CD4-positive, alpha-beta T cell treated with Interleukin-4 for 4 hours (primary cell): ENCODE results near the gene IFITM5.

ENCODE experiments used
- DNase-seq: peaks from one replicate; pipeline ENCODE4 v3.0.0-alpha.2; 2020

The IFITM5 gene

GRCh38 chr11:293852-294661 is 5.3 kb downstream of the IFITM5 start:
- DNase-seq: no peak

GRCh38 chr11:293271-293851 is 6.0 kb downstream of the IFITM5 start:
- DNase-seq: no peak

- no peak for DNase-seq
Observed at GRCh38 chr11:292211-293121, 6.9 kb downstream of the IFITM5 start.

DNA sequence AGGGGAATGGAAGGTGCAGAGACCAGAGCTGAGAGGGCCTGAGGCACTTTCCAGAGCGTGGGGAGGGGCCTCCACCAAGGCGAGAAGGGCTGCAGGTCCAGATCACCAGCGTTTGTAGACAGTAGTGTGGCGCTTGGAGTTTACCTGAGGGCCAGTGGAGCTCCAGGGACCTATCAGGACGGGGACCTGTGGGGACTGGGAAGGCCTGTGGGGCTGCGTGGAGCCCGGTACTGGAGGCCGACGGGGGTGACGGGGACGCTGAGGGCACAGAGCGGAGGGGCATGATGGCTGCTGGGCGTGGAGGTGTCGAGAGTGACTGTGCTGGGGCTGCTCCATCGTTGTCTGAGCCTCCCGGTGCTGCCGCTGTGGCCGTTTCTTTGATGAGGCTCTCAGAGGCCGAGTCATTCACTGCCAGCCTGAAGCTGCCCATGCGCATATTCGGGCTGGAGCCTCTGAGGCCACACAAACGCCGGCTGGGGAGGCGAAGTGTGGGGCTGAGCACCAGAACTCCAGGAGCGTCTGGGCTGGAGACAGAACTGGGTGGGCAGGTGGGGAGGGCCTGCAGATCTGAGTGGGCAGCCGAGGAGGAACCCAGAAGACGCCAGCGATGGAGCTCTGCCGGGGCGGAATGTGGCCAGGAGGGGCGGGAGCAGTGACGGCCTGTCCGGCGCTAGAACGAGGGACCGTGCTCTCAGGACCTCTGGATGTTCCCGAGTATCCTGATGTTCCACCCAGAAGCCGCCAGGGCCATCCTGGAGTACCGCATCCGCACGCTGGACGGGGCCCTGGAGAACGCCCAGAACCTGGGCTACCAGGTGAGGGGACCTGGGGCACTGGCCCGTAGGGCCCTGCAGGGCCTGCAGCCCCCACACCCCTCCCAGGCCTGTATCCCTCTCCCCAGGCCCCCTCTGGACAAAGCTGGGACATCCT is 7.8 kb downstream of the IFITM5 start:
- no peak for DNase-seq

- DNase-seq: no peak
Observed at GRCh38 chr11:290621-291231, 8.6 kb downstream of the IFITM5 start.

DNA sequence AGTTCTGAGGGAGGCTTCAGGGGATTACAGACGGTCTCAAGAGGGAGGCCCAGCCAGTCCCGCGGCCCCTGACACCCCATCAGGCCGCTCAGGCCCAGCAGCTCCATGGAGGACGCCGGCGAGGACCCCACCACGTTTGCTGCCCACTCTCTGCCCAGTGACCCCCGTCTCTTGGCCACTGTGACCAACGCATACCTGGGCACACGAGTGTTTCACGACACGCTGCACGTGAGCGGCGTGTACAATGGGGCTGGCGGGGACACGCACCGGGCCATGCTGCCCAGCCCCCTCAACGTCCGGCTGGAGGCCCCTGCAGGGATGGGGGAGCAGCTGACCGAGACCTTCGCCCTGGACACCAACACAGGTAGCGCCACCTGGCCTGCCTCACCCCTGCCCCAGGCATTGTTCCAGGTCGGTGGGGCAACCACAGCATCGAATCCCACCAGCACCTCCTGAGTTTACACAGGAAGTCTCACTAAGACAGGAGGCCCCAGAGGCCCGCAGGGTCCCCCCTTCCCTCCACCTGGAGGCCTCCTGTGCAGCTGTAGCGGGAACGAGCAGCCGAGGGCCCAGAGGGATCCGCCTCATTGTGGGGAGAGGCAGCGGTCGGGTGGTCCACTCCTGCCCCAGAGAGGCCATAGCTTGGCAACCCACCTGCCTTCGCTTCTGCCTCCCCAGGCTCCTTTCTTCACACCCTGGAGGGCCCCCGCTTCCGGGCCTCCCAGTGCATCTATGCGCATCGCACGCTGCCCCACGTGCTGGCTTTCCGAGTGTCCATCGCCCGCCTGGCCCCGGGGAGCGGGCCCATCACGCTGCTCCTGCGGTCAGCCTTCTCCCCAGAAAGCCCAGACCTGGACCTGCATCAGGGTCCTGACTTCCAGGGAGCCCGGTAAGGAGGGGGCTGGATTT is 9.4 kb downstream of the IFITM5 start:
- DNase-seq: no peak

DNA sequence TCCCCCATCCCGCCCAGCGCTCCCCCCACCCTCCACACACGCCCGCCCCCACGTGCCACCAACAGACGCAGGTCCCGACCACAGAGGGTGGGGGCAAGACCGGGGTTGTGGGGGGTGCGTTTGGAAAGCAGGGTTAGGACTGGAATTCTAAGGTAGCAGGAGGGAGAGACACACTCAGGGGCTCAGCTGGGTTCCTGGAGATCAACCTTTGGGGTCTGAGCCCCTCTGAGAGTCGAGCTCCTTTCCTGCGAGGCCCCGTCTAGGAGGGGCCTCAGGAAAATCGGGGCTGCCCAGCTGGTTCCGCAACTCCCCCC is 10.0 kb downstream of the IFITM5 start:
- DNase-seq: no peak

GRCh38 chr11:288478-289397 is 10.6 kb downstream of the IFITM5 start, which contains the start of gene PGGHG:
Gene PGGHG, plus strand, starts transcription at chr11:289126. Its CDS starts 691 bp downstream, at chr11:289817.
- no peak for DNase-seq

- DNase-seq: peak; percentile 27
Observed at GRCh38 chr11:287821-288477, 11.4 kb downstream of the IFITM5 start.

DNA sequence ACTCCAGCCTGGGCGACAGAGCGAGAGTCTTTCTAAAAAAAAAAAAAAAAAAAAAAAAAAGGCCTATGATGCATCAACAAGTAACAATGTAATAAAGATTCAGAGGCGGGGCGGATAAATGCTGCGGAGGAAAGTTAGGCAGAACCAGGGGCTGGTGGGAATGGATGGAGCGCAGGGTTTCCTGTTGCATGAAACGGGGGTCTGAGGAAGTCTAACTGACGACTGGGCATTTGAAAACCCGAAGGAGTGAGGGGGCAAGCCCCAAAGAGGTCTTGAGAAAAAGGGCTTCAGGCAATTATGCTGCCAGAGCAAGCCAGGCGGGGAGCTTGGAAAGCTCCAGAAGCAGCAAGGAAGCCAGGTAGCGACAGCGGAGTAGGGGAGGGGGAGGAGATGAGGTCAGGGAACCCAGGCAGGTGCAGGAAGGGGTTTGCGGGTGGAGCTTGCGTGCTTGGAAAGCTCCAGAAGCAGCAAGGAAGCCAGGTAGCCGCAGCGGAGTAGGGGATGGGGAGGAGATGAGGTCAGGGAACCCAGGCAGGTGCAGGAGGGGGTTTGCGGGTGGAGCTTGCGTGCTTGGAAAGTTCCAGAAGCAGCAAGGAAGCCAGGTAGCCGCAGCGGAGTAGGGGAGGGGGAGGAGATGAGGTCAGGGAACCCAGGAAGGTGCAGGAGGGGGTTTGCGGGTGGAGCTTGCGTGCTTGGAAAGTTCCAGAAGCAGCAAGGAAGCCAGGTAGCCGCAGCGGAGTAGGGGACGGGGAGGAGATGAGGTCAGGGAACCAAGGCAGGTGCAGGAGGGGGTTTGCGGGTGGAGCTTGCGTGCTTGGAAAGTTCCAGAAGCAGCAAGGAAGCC is 12.1 kb downstream of the IFITM5 start:
- DNase-seq: peak; percentile 49

DNA sequence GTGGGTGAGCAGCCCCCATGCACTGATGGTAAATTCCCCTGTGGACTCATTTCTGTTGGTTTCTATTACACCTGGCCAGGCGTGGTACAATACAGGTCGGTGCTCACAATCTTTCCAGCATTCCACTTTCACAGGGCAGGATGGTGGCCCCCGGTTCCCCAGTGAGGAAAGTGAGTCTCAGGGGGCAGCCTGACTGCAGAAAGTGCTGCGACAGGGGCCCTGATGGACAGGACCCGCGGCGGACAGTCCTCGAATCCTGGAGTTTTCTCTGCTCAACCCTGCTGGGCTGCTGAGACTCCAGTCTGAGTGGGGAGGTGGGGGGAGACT is 13.5 kb downstream of the IFITM5 start:
- DNase-seq: no peak

DNA sequence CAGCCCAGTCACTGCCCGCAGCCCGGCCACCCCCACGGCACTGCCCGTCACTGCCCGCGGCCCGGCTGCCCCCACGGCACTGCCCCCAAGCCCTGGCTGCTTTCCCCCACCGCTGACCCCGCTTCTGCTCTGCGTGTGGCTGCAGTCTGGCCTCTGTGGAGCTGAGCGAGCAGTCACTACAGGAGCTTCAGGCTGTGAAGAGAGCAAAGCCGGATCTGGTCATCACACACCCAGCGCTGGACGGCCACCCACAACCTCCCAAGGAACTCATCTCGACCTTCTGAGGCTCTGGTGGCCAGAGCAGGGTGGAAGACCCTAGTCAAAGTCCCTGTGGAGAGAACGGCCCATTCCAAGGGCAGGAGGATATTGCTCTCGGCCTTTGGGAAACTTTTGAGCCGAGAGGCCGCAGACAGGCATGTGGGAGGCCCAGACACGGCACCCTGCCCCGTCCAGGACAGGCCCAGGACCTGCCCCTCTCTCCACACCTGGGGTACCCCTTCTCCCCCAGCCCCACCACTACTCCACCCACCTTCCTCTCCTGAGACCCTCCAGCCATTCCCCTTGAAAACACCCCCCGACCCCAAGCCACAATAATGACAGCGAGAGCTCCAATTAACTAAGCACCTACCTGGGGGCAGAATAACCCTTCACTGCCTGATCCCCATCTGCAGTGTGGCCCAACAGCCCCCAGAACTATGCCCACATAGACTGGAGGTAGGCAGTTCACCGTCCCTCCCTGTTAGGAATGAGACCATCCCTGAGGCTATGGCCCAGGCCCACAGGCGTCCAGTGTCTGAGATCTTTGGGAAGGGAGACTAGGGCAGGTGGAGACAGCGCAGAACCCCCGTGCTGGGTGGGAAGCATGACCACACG is 14.1 kb downstream of the IFITM5 start:
- DNase-seq: no peak

GRCh38 chr11:284105-285020 is 15.0 kb downstream of the IFITM5 start:
- no peak for DNase-seq

DNA sequence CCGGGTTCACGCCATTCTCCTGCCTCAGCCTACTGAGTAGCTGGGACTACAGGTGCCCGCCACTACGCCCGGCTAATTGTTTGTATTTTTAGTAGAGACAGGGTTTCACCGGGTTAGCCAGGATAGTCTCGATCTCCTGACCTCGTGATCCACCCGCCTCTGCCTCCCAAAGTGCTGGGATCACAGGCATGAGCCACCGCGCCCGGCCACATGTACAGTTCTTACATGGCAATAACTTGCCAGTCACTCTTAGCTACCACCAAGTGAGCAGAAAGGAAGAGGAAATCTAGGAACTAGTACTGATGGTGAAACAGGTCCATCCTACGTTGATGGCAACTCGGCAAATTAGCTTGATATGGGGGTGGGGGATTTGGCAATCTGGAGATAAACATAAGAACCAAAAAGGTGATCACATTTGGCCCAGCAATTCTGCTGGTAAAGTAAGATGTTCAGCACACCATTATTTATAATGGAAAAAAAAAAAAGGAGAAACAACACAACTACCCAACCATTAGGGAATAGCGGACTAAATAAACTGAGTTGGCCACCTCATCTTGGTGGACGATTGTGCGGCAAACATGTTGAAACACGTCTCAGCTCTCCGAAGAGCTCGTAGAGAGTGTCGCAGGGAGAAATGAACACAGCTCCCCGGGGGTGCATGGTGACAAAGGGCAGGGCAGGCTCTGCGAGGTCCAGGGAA is 15.8 kb downstream of the IFITM5 start:
- DNase-seq: no peak

GRCh38 chr11:282630-283360 is 16.5 kb downstream of the IFITM5 start:
- no peak for DNase-seq
